ENCODE results near the gene NFAM1.

DNA sequence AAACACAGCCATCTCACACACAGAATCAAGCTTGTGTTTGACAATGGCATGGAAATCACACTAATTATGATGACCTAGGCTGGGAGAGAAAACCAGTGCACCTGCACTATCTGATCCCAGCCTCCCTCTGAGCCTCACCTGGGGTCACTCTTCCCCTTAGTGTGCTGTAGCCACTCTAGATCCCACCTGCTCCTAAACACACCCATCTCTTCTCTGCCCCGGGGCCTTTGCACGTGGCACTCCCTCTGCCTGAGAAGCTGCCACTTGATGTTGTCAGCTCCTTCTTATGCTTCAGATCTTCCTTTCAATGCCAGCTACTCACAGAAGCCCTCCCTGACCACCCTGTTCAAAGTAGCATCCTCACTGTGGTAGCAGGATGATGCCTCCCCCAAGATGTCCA lies 42.9 kb upstream of the NFAM1 start:
- no peak for TF ChIP-seq POLR2A (IDR thresholded peaks at IDR 0.05; ENCODE audit: low read depth, low read length)
- TF ChIP-seq POLR2AphosphoS5 (IDR thresholded peaks at IDR 0.05; ENCODE audit: low read depth, low read length): no peak
- TF ChIP-seq TAF1 (IDR thresholded peaks at IDR 0.05; ENCODE audit: borderline replicate concordance, low read depth, low read length): no peak
